Stomach (tissue), 9 donors: ENCODE results near the gene LSM4. TPM values are rescaled to one million over a fixed set of nuclear protein-coding genes. Genes with fewer than 3 reads are reported as not detected.
A peak's percentile ranks its signal among the peaks of the same experiment; 100 is the strongest.
"Not testable (repeated sequence)": the region's sequence is repeated elsewhere in the genome, so short reads cannot be mapped to it uniquely, and the experiment has no call there.

ENCODE experiments used
- DNase-seq, 2 donors: peaks; one replicate each; pipeline versions ENCODE4 v3.0.0 to v3.0.0-alpha.2; 2013 to 2019
- H3K27ac ChIP-seq, 5 donors: fragments of 200-600 bp in 4 of 5; sonication (generic) in 4 of 5; one replicate each; pipeline ENCODE4 v1.5.1; 2013 to 2019; ENCODE audit warnings: mild to moderate bottlenecking in 1 of 5, moderate library complexity in 1 of 5
- H3K27me3 ChIP-seq, 3 donors: fragments of 200-600 bp; sonication (generic); one replicate each; pipeline ENCODE4 v1.5.1; 2017 to 2019; ENCODE audit warnings: mixed run types in 1 of 3
- H3K36me3 ChIP-seq, 4 donors: fragments of 200-600 bp; sonication (generic); 1 replicate in 3 of 4; 2 replicates in 1 of 4; pipeline ENCODE4 v1.5.1; 2016 to 2019
- H3K4me1 ChIP-seq, 4 donors: fragments of 200-600 bp; sonication (generic); one replicate each; pipeline ENCODE4 v1.5.1; 2016 to 2019
- H3K4me3 ChIP-seq, 4 donors: fragments of 200-600 bp; sonication (generic) in 3 of 4; one replicate each; pipeline ENCODE4 v1.5.1; 2016 to 2019; ENCODE audit warnings: mild to moderate bottlenecking in 1 of 4
- H3K9me3 ChIP-seq, 4 donors: fragments of 200-600 bp; sonication (generic); one replicate each; pipeline ENCODE4 v1.5.1; 2016 to 2019
- CTCF ChIP-seq, 7 experiments: fragments of 450-650 bp in 4 of 7; fragments of 200-600 bp in 3 of 7; sonication (generic) in 3 of 7; IDR thresholded peaks; one replicate each; pipeline ENCODE4 v1.5.1; 2016 to 2019; ENCODE audit warnings: antibody characterized with exemption in 7 of 7, control low read depth in 2 of 7, mild to moderate bottlenecking in 1 of 7
- EP300 ChIP-seq: sonication (generic); formaldehyde crosslinking; IDR thresholded peaks from one replicate; pipeline ENCODE4 v1.6.1; 2017; ENCODE audit warnings: antibody characterized with exemption
- POLR2A ChIP-seq, 4 donors: fragments of 450-650 bp; IDR thresholded peaks; one replicate each; pipeline ENCODE4 v1.6.1; 2016; ENCODE audit warnings: antibody characterized with exemption in 4 of 4, control low read depth in 2 of 4, mild to moderate bottlenecking in 1 of 4, moderate library complexity in 1 of 4
- POLR2AphosphoS5 ChIP-seq, 3 donors: sonication (generic); formaldehyde crosslinking; IDR thresholded peaks; one replicate each; pipeline ENCODE4 v1.6.1; 2016; ENCODE audit warnings: antibody characterized with exemption in 3 of 3
- WGBS, 5 donors: extraction: QIAGEN DNeasy Blood & Tissue Kit in 3 of 5; methylation state at CpG; one replicate each; pipeline versions ENCODE4 v1.1.5 to v1.1.7; 2013 to 2018; 5-methylcytosine and 5-hydroxymethylcytosine counted together
- intact Hi-C: fragments of 100-400 bp; cut with DNase I; formaldehyde crosslinking; loops from one replicate; pipeline ENCODE4 v1.15.1; 2023; ENCODE audit warnings: low total_unique reads
- polyA plus RNA-seq, 3 donors: library from polyadenylated mRNA; stranded (reverse); fragments of 200-250 nt; gene quantifications; one replicate each; pipeline ENCODE4 v1.2.3, GENCODE V29; 2013
- total RNA-seq, 5 donors: library from RNA; depleted of rRNA; stranded (reverse); fragments of >200 nt; gene quantifications; one replicate each; pipeline versions ENCODE4 v1.1.0 to v1.2.3, GENCODE V29; 2014 to 2016
- donor health status: healthy with polysubstance abuse.
- donor health status: Bipolar disorder and iron deficiency.
- donor health status: healthy.

LSM4 gene
- total and polyA plus RNA-seq, 8 donors: 24.1 to 185 (median 139) TPM

GRCh38 chr19:18364826-18365528, 42.1 kb upstream of the LSM4 start:
- H3K27ac ChIP-seq: peak overlapping the region; percentile 79 to 90 (median 87)
- H3K9me3 ChIP-seq: no peaks in the 10 kb centered on the region
- DNase-seq: peak; percentile 92 to 96
- H3K27me3 ChIP-seq: no peaks in the 10 kb centered on the region
- TF ChIP-seq POLR2A (IDR thresholded peaks at IDR 0.05): no peak
- peak; percentile 46 to 86 (median 65) for TF ChIP-seq POLR2AphosphoS5 (IDR thresholded peaks at IDR 0.05)
- TF ChIP-seq EP300: no peak
- TF ChIP-seq CTCF (IDR thresholded peaks at IDR 0.05): no peak
- WGBS, 5 donors: 6 to 24% (median 11%) methylated on average over 13 to 15 of the region's 15 CpGs
- peaks cover 7 to 61% (median 47%) of the 10 kb centered on the region in 4 donors for H3K36me3 ChIP-seq
- peak overlapping the region in 1 of 4 donors; percentile 3 for H3K4me3 ChIP-seq
- peaks cover 18 to 48% (median 29%) of the 10 kb centered on the region in 4 donors for H3K4me1 ChIP-seq
- intact Hi-C loops: no loop called here

- H3K27ac ChIP-seq: peak overlapping the region; percentile 79 to 90 (median 87)
- H3K27me3 ChIP-seq, DNase-seq, H3K9me3 ChIP-seq, intact Hi-C loops: not testable (repeated sequence)
- peaks cover 10 to 63% (median 50%) of the 10 kb centered on the region in 4 donors for H3K36me3 ChIP-seq
- 36 to 46% (median 41%) methylated on average over 11 of the region's 11 CpGs for WGBS, 5 donors
- H3K4me3 ChIP-seq: peak overlapping the region in 1 of 4 donors; percentile 3
- H3K4me1 ChIP-seq: peaks cover 18 to 48% (median 29%) of the 10 kb centered on the region in 4 donors
Observed at GRCh38 chr19:18364277-18364825, 41.5 kb upstream of the LSM4 start.

GRCh38 chr19:18363787-18364186, 40.9 kb upstream of the LSM4 start:
- no peaks in the 10 kb centered on the region for H3K27me3 ChIP-seq
- no peak for DNase-seq
- no peak overlapping the region for H3K4me3 ChIP-seq
- peaks cover 18 to 44% (median 28%) of the 10 kb centered on the region in 4 donors for H3K4me1 ChIP-seq
- H3K27ac ChIP-seq: peak overlapping the region in 4 of 5 donors; percentile 79 to 90 (median 88)
- TF ChIP-seq POLR2AphosphoS5 (IDR thresholded peaks at IDR 0.05) (no peak), CTCF (IDR thresholded peaks at IDR 0.05) (no peak), POLR2A (IDR thresholded peaks at IDR 0.05) (no peak), EP300 (no peak)
- no peaks in the 10 kb centered on the region for H3K9me3 ChIP-seq
- peaks cover 12 to 63% (median 56%) of the 10 kb centered on the region in 4 donors for H3K36me3 ChIP-seq
- 70 to 89% (median 86%) methylated on average over 6 of the region's 6 CpGs for WGBS, 5 donors
- intact Hi-C loops: no loop called here

- intact Hi-C loops: no loop called here
- whole genome bisulfite sequencing, 5 donors: 88 to 93% (median 91%) methylated on average over 16 to 17 of the region's 17 CpGs
- no peak overlapping the region for H3K4me3 ChIP-seq
- H3K4me1 ChIP-seq: peaks cover 18 to 36% (median 24%) of the 10 kb centered on the region in 4 donors
- H3K36me3 ChIP-seq: peaks cover 19 to 68% (median 63%) of the 10 kb centered on the region in 4 donors
- H3K27ac ChIP-seq: peak overlapping the region in 4 of 5 donors; percentile 23 to 90 (median 88)
- no peaks in the 10 kb centered on the region for H3K27me3 ChIP-seq
- no peaks in the 10 kb centered on the region for H3K9me3 ChIP-seq
- TF ChIP-seq CTCF (IDR thresholded peaks at IDR 0.05) (no peak), POLR2A (IDR thresholded peaks at IDR 0.05) (no peak)
- no peak for DNase-seq
Observed at GRCh38 chr19:18362934-18363542, 40.2 kb upstream of the LSM4 start.
